ENCODE results near the gene MEPE.

The MEPE gene, protein sequence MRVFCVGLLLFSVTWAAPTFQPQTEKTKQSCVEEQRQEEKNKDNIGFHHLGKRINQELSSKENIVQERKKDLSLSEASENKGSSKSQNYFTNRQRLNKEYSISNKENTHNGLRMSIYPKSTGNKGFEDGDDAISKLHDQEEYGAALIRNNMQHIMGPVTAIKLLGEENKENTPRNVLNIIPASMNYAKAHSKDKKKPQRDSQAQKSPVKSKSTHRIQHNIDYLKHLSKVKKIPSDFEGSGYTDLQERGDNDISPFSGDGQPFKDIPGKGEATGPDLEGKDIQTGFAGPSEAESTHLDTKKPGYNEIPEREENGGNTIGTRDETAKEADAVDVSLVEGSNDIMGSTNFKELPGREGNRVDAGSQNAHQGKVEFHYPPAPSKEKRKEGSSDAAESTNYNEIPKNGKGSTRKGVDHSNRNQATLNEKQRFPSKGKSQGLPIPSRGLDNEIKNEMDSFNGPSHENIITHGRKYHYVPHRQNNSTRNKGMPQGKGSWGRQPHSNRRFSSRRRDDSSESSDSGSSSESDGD

DNA sequence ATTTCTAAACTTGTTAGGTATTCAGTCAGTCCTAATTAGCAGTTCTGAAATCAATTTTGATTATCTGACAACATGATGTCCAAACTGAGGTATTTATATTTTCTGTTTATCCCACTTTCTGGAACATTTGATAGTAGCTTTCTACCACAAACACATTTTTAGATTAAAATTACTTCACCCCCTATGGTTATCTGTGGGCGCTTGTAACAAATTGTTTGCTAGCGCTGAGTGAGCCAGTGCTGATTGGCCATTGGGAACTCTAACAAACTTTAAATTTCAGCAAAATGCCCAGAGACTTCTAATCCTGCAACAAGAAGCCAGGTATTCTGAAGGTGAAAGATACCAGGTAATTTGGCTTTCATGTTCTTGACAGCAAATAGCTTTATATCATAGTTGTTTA is at the start of gene MEPE:
Gene MEPE (plus strand): TSS at position 301 of the 400 bp plus-strand sequence. CDS start 1,746 bp downstream, outside the sequence.
- DNase-seq (ENCODE audit: low read depth) = no peak

DNA sequence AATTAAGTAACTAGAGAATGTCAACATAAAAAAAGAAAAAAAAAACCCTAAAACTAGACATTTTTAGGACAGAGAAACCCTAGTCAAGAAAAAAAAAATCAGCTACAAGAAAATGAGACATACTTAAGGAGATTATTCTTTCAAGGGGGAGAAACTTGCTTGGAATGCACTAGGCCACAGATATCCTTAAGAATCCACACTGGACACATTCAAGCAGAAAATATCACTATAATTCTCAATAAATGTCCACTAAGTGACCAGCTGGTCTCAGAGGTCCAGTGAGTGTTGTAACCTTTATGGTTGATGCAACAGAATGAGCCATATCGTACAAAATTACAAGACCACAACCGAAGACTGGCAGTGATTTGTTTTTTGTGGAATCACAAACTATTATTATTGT is 49.0 kb upstream of the MEPE start:
- no peak for DNase-seq (ENCODE audit: low read depth)

DNA sequence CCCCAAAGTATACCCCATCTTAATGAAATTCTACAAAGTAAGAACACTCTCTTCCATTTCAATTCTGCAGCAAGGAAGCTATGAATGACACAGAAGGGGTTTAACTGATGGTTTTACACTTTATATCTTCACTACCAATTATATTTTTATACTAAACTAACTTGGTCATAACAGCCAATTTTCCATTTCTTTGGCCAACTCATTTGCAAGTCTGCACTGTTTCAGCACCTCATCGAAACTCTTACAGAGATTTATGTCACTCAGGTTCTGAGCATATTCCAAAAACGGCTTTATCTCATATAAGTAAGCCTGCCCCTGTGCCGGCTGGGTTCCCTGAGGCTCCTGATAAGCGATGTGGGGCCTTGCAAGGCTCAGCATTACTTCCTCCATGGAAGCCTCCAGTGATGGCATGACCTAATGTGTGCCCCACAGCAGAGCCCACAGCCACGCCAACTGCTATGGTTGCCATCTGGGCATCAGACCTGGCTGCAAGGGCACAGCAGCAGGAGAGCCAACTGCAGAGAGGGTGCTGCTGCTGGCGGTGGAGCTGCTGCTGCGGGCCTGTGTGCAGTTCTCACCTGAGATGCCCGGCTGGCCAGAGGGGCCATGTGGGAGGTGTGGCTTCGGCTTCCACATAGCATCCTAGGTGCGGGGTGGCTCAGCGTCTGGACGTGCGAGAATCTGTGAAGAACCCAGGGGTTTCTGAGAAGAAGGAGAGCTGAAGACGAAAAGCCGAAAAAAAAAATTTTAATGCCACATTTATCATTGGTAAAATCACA is 46.8 kb upstream of the MEPE start:
- no peak for DNase-seq (ENCODE audit: low read depth)

DNA sequence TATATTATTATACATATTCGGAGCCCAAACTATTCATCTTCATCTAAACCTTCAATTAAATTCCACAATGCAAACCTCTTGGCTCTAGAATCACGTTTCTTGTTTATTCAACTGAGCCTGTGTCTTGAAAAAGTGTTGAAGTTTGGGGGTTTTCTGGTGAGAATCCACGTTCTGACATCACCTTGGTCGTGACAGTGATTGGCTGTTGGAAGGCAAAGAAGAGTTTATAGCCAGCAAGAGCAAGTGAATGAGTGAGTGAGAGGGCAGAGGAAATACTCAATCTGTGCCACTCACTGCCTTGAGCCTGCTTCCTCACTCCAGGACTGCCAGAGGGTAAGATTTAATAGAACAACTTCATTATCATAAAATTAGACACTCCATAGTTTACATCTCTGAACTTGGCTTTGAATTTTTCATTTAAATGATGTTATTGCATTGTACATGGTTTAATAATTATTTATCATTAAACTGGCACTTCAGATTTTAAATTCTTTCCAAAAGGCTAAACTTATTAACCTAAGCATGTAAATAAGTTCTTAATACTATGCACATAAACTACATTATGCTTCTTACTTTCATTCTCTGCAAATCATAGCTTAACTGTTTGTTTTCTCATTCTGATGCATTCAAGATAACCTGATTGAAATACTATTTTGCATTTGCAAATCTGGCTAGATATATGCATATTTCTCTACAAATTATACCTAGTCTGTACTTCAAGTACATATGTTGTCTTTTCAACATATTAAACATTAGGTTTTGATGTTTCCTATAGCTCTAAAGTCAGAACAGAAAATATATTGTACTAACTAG is 33.3 kb upstream of the MEPE start, which contains the start of gene IBSP:
Gene IBSP (plus strand): TSS at position 254 of the 813 bp plus-strand sequence. CDS start 2,808 bp downstream, outside the sequence.
- DNase-seq (ENCODE audit: low read depth) = no peak

DNA sequence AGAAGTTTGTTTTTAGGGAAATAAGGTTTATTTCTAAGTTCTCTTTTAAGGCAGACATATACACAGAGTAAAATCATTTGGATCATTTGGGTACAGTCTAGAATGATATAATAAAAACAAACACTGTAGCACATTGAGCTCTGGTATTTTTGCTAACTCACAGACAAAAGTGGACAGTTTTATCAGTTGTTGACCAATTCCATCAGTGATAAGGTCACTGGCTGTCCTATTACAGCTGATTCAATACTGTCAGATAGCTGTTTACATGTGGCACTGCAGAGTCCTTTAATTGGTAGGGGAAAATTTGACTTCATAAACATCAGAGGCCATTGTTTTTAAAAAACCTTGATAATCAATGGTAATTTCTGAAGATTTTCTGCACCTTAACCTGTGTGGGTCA is 29.9 kb upstream of the MEPE start:
- DNase-seq (ENCODE audit: low read depth) = no peak

DNA sequence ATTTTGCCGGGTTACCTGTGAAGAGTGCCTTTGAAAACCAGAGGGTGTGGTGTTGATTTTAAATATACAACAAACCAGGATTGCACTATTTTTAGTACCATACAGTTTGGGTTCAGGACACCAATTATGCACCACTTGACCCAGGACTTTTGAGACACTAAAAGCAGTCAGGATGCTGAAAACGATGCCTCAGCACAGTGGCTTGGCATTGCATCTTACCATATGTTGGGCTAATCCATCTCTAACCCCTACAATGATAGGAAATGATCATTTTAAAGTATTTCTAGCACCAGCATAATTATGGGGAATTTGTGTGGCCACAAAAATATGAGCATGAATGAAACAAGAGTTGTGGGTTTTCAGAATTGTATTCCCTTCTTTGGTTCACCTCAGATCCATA is 29.3 kb upstream of the MEPE start:
- no peak for DNase-seq (ENCODE audit: low read depth)

DNA sequence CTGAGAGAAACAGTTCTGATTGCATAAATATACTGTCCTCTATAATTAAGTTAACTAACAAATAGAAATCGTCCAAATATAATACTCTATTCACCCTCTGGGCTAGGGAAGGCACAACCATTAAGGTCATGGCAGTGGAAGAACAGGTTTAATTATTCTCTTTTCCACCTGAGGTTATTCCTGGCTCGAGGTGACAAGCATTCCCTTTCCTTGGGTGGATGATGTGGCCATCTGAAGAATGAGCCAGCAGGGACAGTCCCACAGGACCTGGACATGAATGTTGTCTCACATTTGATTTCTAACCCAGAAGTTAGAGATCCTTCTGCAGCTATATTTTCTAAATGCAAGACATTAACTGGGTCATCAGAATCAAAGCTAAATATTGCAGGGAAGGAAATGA is 27.9 kb upstream of the MEPE start:
- no peak for DNase-seq (ENCODE audit: low read depth)

DNA sequence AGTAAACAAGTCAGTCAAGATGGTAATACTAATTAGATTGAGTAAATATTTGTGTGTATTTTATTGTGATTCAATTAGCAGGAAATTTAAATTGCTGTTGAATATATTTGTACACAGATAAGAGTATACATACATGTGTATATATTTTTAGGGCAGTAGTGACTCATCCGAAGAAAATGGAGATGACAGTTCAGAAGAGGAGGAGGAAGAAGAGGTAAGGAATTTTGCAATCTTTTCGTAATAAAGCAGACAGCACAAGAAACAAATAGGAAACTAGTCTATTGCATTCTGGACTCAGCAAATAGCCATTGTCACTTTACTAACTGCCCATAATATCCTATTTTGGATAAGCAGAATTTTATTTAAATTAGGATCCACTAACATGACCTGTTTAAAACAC is 26.8 kb upstream of the MEPE start:
- DNase-seq (ENCODE audit: low read depth) = no peak

DNA sequence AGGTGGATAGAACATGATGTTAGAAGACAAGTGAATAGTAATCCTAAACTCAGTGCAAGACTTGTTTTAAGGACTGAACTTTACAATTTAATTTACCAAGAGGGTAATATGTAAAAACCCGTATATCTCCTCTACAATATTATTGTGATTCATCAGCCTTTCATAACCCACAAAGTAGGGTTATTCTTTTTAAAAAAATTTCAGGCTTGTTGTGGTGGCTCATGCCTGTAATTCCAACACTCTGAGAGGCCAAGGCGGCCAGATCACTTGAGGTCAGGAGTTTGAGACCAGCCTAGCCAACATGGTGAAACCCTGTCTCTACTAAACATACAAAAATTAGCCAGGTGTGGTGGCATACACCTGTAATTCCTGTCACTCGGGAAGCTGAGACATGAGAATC is 26.2 kb upstream of the MEPE start:
- DNase-seq (ENCODE audit: low read depth) = no peak

DNA sequence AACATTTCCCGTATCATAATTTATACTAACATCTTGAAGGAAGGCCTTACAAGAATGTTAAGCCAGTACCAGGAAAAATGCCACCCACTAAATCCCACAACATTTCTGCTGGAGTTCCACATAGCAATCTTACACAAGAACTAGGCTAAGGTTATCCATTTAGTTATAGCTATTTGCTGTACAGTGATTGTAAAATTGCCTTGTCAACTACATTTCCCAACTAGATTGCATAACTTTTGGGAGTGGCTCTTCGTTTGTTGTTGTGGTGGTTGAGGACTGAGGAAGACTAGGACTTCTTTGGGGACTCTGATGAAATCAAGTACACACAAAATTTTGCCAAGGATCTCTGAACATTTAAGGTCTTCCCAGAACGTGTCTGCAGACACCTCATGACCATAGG is 25.4 kb upstream of the MEPE start:
- DNase-seq (ENCODE audit: low read depth) = no peak

DNA sequence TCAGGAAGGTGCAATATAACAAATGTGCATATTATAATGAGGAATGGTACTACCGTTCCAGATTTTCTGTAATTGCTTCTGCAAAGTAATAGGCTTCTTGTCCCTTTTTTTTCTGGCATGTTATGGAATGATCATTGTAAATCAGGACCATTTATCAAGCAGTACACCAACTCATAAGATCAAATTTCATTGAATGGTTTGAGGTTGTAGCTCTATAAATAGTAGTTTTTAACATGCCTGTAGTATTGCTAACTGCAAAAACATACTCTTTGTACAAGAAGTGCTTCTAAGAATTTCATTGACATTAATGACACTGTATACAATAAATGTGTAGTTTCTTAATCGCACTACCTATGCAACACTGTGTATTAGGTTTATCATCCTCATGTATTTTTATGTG is 20.8 kb upstream of the MEPE start:
- DNase-seq (ENCODE audit: low read depth) = no peak

DNA sequence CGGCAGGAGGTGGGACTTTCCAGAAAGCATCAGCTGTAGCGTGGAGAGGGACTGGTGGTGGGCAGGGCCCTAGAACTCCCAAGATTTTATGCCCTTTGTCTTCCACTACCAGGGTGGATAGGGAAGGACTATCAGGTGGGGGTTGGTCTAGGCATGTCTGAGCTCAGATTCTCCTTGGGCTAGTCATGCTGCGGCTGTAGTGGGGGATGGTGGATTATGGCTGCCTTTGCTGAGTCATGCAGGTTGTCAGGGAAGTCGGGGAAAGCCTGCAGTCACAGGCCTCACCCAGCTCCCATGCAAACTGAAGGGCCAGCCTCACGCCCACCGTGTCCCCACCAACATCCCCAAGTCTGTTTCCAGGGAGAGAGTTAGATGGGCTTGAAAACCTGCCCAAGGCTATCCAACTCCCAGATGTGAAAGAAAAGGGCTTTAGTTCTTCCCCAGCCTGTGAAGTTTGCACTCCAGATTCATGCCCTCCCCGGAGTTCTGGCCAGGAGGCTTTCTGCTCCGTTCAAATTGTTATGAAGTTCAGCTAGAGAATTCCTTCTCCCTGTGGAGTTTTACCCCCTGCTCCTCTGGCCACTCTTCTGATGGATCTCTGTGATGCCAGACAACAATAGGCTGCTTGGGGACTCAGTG is 13.4 kb upstream of the MEPE start:
- DNase-seq (ENCODE audit: low read depth) = no peak

DNA sequence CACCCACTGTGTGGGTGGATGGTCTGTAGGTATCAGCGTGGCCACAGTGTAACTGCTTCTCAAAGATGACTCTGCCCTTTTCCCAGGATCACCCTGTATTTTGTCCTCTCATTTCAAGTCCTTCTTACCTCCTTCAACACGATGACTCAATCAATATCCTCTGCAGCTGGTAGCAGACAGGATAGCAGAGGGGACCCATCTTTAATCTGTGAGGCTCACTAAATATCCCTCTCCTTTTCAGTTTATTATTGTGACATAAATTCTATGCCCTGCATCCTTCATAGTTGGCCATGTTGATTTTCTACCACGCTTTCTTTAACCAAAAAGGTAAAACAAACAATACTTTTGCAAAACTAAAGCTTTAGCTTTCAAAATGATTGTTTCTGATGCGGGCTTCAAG is 9.6 kb upstream of the MEPE start:
- DNase-seq (ENCODE audit: low read depth) = no peak

DNA sequence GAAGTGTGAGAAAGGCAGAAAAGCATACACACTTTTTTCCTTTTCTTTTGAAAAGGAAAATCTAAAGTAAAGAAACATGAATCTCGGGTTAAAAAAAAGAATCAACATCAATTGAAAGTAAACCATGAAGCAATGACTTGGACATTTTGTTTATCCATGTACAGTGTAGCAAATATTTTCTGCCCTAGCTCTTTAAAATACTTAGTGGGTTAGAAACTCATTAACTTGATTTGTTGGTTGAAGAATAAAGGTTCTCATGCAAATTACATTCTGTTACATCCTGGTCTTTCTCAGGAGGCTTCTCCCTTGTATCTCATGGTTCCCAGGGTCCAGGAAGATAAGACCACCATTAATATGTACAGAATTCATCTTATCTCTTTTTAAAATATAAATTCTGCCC is 9.0 kb upstream of the MEPE start:
- DNase-seq (ENCODE audit: low read depth) = no peak

DNA sequence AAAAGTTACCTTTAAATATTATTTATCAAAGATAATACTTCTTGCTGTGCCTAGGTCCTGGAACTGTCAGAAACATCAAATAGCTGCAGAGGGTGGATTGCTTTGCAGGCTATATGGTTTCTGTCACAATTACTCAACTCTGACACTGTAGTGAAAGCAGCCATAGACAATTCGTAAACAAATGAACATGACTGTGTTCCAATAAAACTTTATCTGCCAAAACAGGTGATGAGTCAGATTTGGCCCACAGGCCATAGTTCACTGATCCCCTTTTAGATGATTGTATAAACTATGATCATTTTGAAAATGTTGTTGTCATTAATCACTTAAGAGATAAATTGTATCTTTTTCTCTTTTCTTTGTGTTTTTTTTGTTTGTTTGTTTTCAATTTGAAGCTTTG is 8.4 kb upstream of the MEPE start:
- DNase-seq (ENCODE audit: low read depth) = no peak

DNA sequence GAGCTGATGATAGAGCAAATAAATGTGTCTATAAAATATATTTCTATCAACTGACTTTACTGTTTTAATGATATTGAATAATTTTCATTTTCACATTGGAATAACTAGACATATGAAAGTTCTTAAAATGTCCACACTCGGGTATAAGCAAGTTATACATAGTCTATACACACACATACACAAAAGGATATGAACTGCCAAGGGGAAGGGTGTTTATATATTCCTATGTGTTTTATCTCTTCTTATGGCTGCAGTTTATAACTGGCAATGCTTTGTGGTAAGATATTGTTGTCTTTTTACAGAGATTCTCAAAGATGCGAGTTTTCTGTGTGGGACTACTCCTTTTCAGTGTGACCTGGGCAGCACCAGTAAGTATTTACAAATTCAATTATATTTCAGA is 1.6 kb downstream of the MEPE start:
- no peak for DNase-seq (ENCODE audit: low read depth)

DNA sequence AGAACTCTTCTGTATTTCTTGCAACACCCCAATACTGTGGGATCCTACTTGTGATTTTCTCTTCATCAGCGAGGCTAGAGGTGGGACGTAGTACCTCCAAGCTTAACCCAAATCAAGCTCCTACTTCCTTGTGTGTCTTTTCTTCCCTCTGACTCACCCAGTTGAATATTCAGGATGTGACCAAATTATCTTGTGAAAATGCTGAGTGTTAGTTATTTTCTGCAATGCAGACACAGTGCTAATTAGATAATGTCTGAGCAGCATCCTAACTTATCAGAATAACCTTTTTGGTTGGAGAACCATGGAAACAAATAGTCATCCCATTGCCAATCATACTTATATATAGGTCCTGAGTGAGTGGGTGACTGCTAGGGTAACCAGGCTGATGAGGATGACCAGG is 2.4 kb downstream of the MEPE start:
- no peak for DNase-seq (ENCODE audit: low read depth)

DNA sequence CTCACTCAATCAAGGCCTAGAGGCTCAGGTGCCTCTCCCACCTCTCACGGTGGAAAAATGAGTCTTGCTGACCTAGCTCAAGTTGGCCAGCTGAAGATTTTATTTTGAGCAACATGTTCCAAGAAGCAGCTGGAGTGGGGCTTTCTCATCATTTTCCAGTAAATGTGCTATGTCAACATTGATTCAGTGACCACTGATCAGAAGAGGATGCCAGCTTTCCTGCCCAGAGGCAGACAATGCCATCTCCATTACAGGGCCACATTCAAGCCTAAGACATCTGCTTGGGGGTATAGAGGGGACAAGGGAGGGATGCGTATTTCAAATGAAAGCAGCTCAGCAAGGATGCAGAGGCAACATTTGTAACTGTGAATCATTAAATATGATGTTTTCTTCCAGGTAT is 3.0 kb downstream of the MEPE start:
- DNase-seq (ENCODE audit: low read depth) = no peak

DNA sequence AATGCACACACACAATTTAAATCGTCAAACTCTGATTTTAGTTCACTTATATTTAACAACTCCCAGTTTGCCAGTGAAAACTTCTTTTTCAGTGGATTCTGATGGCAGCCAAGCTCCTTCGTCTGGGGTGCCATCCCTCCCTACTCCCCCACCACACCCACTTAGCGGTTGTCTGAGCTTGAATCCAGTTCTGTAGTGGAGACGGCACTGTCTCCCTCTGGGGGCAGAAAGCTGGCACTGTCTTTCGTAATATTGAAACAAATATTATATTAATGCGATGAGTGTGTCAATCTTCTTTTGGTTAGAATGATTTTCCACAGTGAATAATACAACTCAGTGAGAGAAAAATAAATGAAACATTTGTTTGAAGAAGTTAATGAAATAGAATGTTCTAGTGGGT is 5.4 kb downstream of the MEPE start:
- DNase-seq (ENCODE audit: low read depth) = no peak

DNA sequence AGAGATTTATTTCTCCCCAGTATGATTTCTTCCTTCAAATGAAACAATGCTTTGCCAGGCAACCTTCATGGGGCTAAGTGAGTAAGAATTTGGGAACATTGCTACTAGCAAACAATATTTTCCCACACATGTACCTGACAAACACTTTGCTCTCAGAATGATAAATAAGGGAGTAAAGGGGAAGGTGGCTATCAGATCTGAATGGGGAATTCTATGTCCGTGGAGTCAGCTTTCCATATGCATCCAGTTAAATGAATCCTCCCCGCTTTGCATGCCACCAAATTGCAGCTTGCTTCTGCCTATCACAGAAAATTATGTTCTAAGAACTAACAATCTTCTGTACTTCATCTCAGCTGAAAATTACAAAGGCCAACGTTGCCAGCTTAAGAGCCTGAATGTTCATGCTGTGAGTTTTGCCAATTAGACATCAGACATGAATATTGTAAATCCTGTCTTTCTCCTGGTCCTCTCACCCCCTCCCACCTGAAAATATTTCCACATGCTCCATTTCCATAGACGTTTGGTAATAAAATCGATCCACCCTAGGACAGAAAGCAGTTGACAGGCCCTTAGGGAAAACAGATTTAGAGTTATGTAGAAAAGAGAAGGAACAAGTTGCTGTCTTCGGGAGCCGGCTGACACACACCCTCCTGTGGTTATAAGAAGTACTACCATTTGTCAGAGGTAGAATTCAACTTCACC is 6.3 kb downstream of the MEPE start:
- DNase-seq (ENCODE audit: low read depth) = no peak

DNA sequence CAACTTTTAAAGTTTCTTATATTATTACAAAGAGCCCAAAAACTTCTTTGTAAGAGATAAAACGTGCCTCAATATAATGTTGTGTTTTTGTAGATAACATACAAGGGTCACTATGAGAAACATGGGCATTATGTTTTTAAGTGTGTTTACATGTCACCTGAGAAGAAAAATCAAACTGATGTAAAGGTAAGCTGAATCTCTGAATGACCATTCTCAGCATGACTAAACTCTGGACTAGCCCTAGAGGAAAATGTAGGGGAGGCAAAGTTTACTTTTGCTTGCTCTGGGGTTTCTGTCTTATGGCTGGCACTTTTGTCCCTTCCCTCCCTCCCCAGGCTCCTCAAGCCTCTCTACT is 6.8 kb downstream of the MEPE start:
- no peak for DNase-seq (ENCODE audit: low read depth)

Measured in stimulated activated CD8-positive, alpha-beta memory T cell treated with anti-CD3 and anti-CD28 coated beads, Interleukin-15, amount 100 ng/mL, for 24 hours (primary cell).